SK-N-SH (cell line): ENCODE measurements around the gene TEX264. TPM values are rescaled to one million over a fixed set of nuclear protein-coding genes. Genes with fewer than 3 reads are reported as not detected.

Experiments used
- CTCF ChIA-PET: fragments of 300-600, 350-600 bp; formaldehyde crosslinking; extraction: SDS; loops from one replicate; lab custom pipeline; 2021; lab: Yijun Ruan, JAX
- POLR2A ChIA-PET: fragments of 350-600 bp; sonication (Branson Sonifier 250); formaldehyde crosslinking; extraction: SDS; loops from one replicate; lab custom pipeline; 2020; ENCODE audit warnings: antibody characterized with exemption, inconsistent platforms; lab: Yijun Ruan, JAX
- DNase-seq: peaks from one replicate; pipeline ENCODE4 v3.0.0; 2012
- H2AFZ ChIP-seq: fragments of 200-600 bp; sonication (generic); 2 replicates; pipeline ENCODE4 v1.8.1; 2016; ENCODE audit warnings: antibody characterized with exemption, mild to moderate bottlenecking, low read depth
- H3F3A ChIP-seq: fragments of 200-600 bp; sonication (generic); replicated peaks from 2 replicates; pipeline ENCODE3; 2016; ENCODE audit warnings: antibody characterized with exemption, mild to moderate bottlenecking; ENCODE audit not compliant: insufficient read depth
- H3K27ac ChIP-seq, 2 experiments: fragments of 200-500 bp in 1 of 2; fragments of 200-600 bp in 1 of 2; sonication (Bioruptor generic) in 1 of 2; sonication (generic), shearing (Covaris generic) in 1 of 2; 2 replicates each; pipeline versions ENCODE4 v1.5.1 to v1.6.1; 2014 to 2016; ENCODE audit warnings: low read depth in 2 of 2, inconsistent platforms in 1 of 2, low read length in 1 of 2, mild to moderate bottlenecking in 1 of 2, mixed read lengths in 1 of 2
- H3K27me3 ChIP-seq: fragments of 200-600 bp; sonication (generic), shearing (Covaris generic); 2 replicates; pipeline ENCODE4 v1.6.1; 2016; ENCODE audit warnings: mixed run types; ENCODE audit not compliant: insufficient read depth
- H3K36me3 ChIP-seq, 2 experiments: fragments of 200-500 bp in 1 of 2; fragments of 200-600 bp in 1 of 2; sonication (Bioruptor generic) in 1 of 2; sonication (generic) in 1 of 2; replicated peaks in 1 of 2; 2 replicates each; pipeline versions ENCODE3 to v1.5.1; 2014 to 2016; ENCODE audit warnings: low read length in 1 of 2, mild to moderate bottlenecking in 1 of 2; ENCODE audit not compliant: insufficient read depth in 2 of 2, control insufficient read depth in 1 of 2
- H3K4me1 ChIP-seq, 2 experiments: fragments of 200-500 bp in 1 of 2; fragments of 200-600 bp in 1 of 2; sonication (Bioruptor generic) in 1 of 2; sonication (generic), shearing (Covaris generic) in 1 of 2; 2 replicates each; pipeline versions ENCODE4 v1.5.1 to v1.6.1; 2014 to 2016; ENCODE audit warnings: low read depth in 1 of 2, low read length in 1 of 2, mixed run types in 1 of 2; ENCODE audit not compliant: insufficient read depth in 2 of 2, control insufficient read depth in 1 of 2
- H3K4me2 ChIP-seq: fragments of 200-600 bp; sonication (generic), shearing (Covaris generic); 2 replicates; pipeline ENCODE4 v1.6.1; 2017; ENCODE audit warnings: mixed run types
- H3K4me3 ChIP-seq, 2 experiments: fragments of 200-500 bp in 1 of 2; fragments of 200-600 bp in 1 of 2; sonication (Bioruptor generic) in 1 of 2; sonication (generic), shearing (Covaris generic) in 1 of 2; 2 replicates each; pipeline versions ENCODE4 v1.5.1 to v1.8.1; 2014 to 2016; ENCODE audit warnings: low read depth in 2 of 2, inconsistent platforms in 1 of 2, low read length in 1 of 2, mild to moderate bottlenecking in 1 of 2, mixed read lengths in 1 of 2, moderate library complexity in 1 of 2
- H3K79me2 ChIP-seq: fragments of 200-600 bp; sonication (generic); 2 replicates; pipeline ENCODE4 v1.8.1; 2017; ENCODE audit warnings: mild to moderate bottlenecking; ENCODE audit not compliant: insufficient read depth
- H3K9ac ChIP-seq: fragments of 200-600 bp; sonication (generic); 2 replicates; pipeline ENCODE4 v1.6.1; 2017; ENCODE audit warnings: mixed run types
- H3K9me2 ChIP-seq: fragments of 200-600 bp; sonication (generic); 2 replicates; pipeline ENCODE4 v1.6.1; 2017; ENCODE audit warnings: mixed run types
- H3K9me3 ChIP-seq: fragments of 200-600 bp; sonication (generic); 2 replicates; pipeline ENCODE4 v1.6.1; 2017; ENCODE audit warnings: mixed run types, mild to moderate bottlenecking, moderate library complexity
- H4K20me1 ChIP-seq: fragments of 200-600 bp; sonication (generic); 2 replicates; pipeline ENCODE4 v1.6.1; 2017; ENCODE audit warnings: mild to moderate bottlenecking, mixed run types; ENCODE audit not compliant: insufficient read depth
- CHD2 ChIP-seq: fragments of 150-350 bp; IDR thresholded peaks from 2 replicates; pipeline ENCODE4 v1.6.1; 2018; ENCODE audit warnings: low read length; ENCODE audit not compliant: partially characterized antibody
- ELF1 ChIP-seq: IDR thresholded peaks from 2 replicates; pipeline ENCODE4 v1.4.0; 2012
- EP300 ChIP-seq, 2 experiments: IDR thresholded peaks; 2 replicates each; pipeline versions ENCODE4 v1.4.0 to v1.6.1; 2012; ENCODE audit warnings: borderline replicate concordance in 1 of 2, low read depth in 1 of 2, low read length in 1 of 2
- EZH2phosphoT487 ChIP-seq: fragments of 200-600 bp; sonication (generic); IDR thresholded peaks from 2 replicates; pipeline ENCODE4 v1.6.1; 2017; ENCODE audit warnings: low read depth, mixed run types, mild to moderate bottlenecking, antibody characterized with exemption, moderate library complexity, borderline replicate concordance
- FOSL2 ChIP-seq: IDR thresholded peaks from 2 replicates; pipeline ENCODE4 v1.4.0; 2012; ENCODE audit warnings: low read depth, mild to moderate bottlenecking, moderate library complexity, borderline replicate concordance
- FOXM1 ChIP-seq: IDR thresholded peaks from 2 replicates; pipeline ENCODE4 v1.4.0; 2012; ENCODE audit warnings: low read depth, mild to moderate bottlenecking
- GABPA ChIP-seq: IDR thresholded peaks from 2 replicates; pipeline ENCODE4 v1.4.0; 2012; ENCODE audit warnings: low read depth, mild to moderate bottlenecking
- GATA2 ChIP-seq: sonication (generic); formaldehyde crosslinking; IDR thresholded peaks from 2 replicates; pipeline ENCODE4 v1.5.0; 2020; ENCODE audit warnings: mild to moderate bottlenecking, missing genetic modification reagents
- MEF2A ChIP-seq: IDR thresholded peaks from 2 replicates; pipeline ENCODE4 v1.4.0; 2012; ENCODE audit warnings: low read depth, borderline replicate concordance
- MXI1 ChIP-seq: IDR thresholded peaks from 2 replicates; pipeline ENCODE4 v1.6.1; 2012; ENCODE audit warnings: mild to moderate bottlenecking, low read depth, low read length, improper control_type of control experiment
- NFIC ChIP-seq: IDR thresholded peaks from 2 replicates; pipeline ENCODE4 v1.4.0; 2012; ENCODE audit warnings: borderline replicate concordance
- NRF1 ChIP-seq: IDR thresholded peaks from 2 replicates; pipeline ENCODE4 v1.6.1; 2012; ENCODE audit warnings: low read depth, mild to moderate bottlenecking, low read length
- RFX5 ChIP-seq: IDR thresholded peaks from 2 replicates; pipeline ENCODE4 v1.6.1; 2012; ENCODE audit warnings: mild to moderate bottlenecking, improper control_type of control experiment, low read length
- RXRA ChIP-seq: IDR thresholded peaks from 2 replicates; pipeline ENCODE4 v1.4.0; 2012; ENCODE audit warnings: low read depth, mild to moderate bottlenecking, borderline replicate concordance
- SIN3A ChIP-seq: IDR thresholded peaks from 2 replicates; pipeline ENCODE4 v1.6.1; 2012; ENCODE audit warnings: low read depth, mild to moderate bottlenecking, low read length, moderate library complexity, borderline replicate concordance
- SMC3 ChIP-seq: IDR thresholded peaks from 2 replicates; pipeline ENCODE4 v1.6.1; 2012; ENCODE audit warnings: low read depth, low read length, improper control_type of control experiment
- TAF1 ChIP-seq: IDR thresholded peaks from 2 replicates; pipeline ENCODE4 v1.6.1; 2012; ENCODE audit warnings: low read depth, mild to moderate bottlenecking, low read length, moderate library complexity, borderline replicate concordance
- TCF12 ChIP-seq: IDR thresholded peaks from 2 replicates; pipeline ENCODE4 v1.4.0; 2012
- WGBS: methylation state at CpG from one replicate; pipeline ENCODE4 v1.1.6; 2017; ENCODE audit warnings: low lambda C conversion rate; 5-methylcytosine and 5-hydroxymethylcytosine counted together
- polyA plus RNA-seq, 3 experiments: library from polyadenylated mRNA; depleted of rRNA; stranded (reverse); fragments of >200 nt; gene quantifications; 2 replicates each; pipeline ENCODE4 v1.2.3, GENCODE V29; 2012
- TF ChIP-seq, protein P1 (sequence below): fragments of 150-350 bp; IDR thresholded peaks from 2 replicates; pipeline ENCODE4 v1.6.1; 2017; ENCODE audit warnings: antibody characterized with exemption, low read length, low read depth, borderline replicate concordance
- TF ChIP-seq, protein P2 (sequence below): fragments of 150-350 bp; IDR thresholded peaks from 2 replicates; pipeline ENCODE4 v1.6.1; 2016; ENCODE audit warnings: mild to moderate bottlenecking, low read depth, low read length
- TF ChIP-seq, protein P3 (sequence below): IDR thresholded peaks from 2 replicates; pipeline ENCODE4 v1.6.1; 2012; ENCODE audit warnings: mild to moderate bottlenecking, low read depth, low read length, moderate library complexity

Gene TEX264
- polyA plus RNA-seq, 1 of the 3 experiments (the other 2 are of a cell fraction) = 82.1 TPM

DNA sequence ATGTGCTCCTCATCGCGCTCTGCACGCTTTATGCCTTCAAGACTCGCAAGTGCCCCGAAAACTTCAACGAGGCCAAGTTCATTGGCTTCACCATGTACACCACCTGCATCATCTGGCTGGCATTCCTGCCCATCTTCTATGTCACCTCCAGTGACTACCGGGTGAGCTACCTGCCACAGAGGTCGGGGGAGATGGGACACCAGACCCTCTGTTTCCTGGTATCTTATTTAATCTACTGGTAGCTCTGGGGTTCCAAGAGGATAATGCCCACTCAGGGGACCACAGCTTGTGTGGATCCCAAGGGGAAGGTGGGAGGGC, 44.9 kb downstream of the TEX264 start:
- no peaks in the 10 kb centered on the region for H3K9me2 ChIP-seq
- H3K36me3 ChIP-seq = no peaks in the 10 kb centered on the region
- H3K79me2 ChIP-seq = no peaks in the 10 kb centered on the region
- H3F3A ChIP-seq = no peaks in the 10 kb centered on the region
- no peak for DNase-seq
- no peak overlapping the region for H3K27ac ChIP-seq
- TF ChIP-seq, protein P1, sequence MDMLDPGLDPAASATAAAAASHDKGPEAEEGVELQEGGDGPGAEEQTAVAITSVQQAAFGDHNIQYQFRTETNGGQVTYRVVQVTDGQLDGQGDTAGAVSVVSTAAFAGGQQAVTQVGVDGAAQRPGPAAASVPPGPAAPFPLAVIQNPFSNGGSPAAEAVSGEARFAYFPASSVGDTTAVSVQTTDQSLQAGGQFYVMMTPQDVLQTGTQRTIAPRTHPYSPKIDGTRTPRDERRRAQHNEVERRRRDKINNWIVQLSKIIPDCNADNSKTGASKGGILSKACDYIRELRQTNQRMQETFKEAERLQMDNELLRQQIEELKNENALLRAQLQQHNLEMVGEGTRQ = no peak
- no peak for TF ChIP-seq SMC3
- TF ChIP-seq RFX5 = no peak
- TF ChIP-seq, protein P2, sequence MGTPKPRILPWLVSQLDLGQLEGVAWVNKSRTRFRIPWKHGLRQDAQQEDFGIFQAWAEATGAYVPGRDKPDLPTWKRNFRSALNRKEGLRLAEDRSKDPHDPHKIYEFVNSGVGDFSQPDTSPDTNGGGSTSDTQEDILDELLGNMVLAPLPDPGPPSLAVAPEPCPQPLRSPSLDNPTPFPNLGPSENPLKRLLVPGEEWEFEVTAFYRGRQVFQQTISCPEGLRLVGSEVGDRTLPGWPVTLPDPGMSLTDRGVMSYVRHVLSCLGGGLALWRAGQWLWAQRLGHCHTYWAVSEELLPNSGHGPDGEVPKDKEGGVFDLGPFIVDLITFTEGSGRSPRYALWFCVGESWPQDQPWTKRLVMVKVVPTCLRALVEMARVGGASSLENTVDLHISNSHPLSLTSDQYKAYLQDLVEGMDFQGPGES = no peak
- no peak for TF ChIP-seq TCF12
- TF ChIP-seq TAF1 = no peak
- TF ChIP-seq SIN3A = no peak
- TF ChIP-seq EZH2phosphoT487 = no peak
- TF ChIP-seq GABPA = no peak
- no peak for TF ChIP-seq MXI1
- TF ChIP-seq GATA2 = no peak
- TF ChIP-seq NRF1 = no peak
- no peak for TF ChIP-seq NFIC
- TF ChIP-seq FOSL2 = no peak
- no peaks in the 10 kb centered on the region for H3K27me3 ChIP-seq
- no peak overlapping the region for H3K4me3 ChIP-seq
- H3K4me1 ChIP-seq = peaks cover 0 to 2% of the 10 kb centered on the region in 2 experiments; a peak in 1 of 4 replicates
- ChIA-PET CTCF (interaction anchor here (0.9 to 6.0 kb wide), 4 partner anchors 9 to 104 kb away, joined by 3 to 138 read pairs (median 4); no protein-coding TSS in a partner anchor), POLR2A (no interaction called here)
- no peak overlapping the region for H3K4me2 ChIP-seq
- H2AFZ ChIP-seq = no peak overlapping the region
- no peaks in the 10 kb centered on the region for H4K20me1 ChIP-seq
- 72% methylated on average over 8 of the region's 8 CpGs for WGBS
- H3K9me3 ChIP-seq = no peaks in the 10 kb centered on the region
- no peak overlapping the region for H3K9ac ChIP-seq

DNA sequence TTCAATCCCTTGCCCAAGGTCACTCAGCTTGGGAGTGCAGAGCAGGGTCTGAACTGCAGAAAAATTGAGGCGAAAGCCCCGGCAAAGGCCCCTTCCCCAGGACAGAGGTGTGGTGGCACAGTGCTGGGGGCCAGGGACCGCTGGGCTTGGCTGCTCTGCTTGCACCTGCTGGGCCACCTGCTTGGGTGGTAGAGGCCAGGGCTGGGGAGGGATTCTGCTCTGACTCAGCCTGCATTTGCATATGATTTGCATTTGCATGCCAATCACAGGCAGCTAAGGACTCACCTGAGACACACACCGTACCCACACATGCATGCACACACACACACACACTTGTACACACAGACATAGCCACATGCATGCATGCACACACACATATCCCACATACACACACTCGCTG, 45.8 kb downstream of the TEX264 start:
- ChIA-PET CTCF (interaction anchor here (0.9 to 6.0 kb wide), 4 partner anchors 8 to 103 kb away, joined by 3 to 138 read pairs (median 4); no protein-coding TSS in a partner anchor), POLR2A (no interaction called here)
- 63% methylated on average over 3 of the region's 5 CpGs for WGBS
- Histone ChIP-seq H3K27ac (no peak overlapping the region), H3K9me3 (no peaks in the 10 kb centered on the region), H3F3A (no peaks in the 10 kb centered on the region), H3K9ac (no peak overlapping the region), H3K4me2 (no peak overlapping the region), H3K4me1 (peaks cover 0 to 2% of the 10 kb centered on the region in 2 experiments; a peak in 1 of 4 replicates), H3K36me3 (no peaks in the 10 kb centered on the region), H3K27me3 (no peaks in the 10 kb centered on the region), H2AFZ (no peak overlapping the region), H4K20me1 (no peaks in the 10 kb centered on the region), H3K79me2 (no peaks in the 10 kb centered on the region), H3K4me3 (no peak overlapping the region), H3K9me2 (no peaks in the 10 kb centered on the region)
- DNase-seq = no peak
- TF ChIP-seq MXI1 (no peak), CHD2 (no peak), ELF1 (no peak), FOXM1 (no peak), GATA2 (no peak), EP300 (IDR thresholded peaks at IDR 0.05; ENCODE audit: borderline replicate concordance in 1 of 2, low read depth in 1 of 2, low read length in 1 of 2) (no peak), RXRA (no peak), MEF2A (no peak), TCF12 (no peak), NFIC (no peak), TAF1 (no peak)
- TF ChIP-seq, protein P3, sequence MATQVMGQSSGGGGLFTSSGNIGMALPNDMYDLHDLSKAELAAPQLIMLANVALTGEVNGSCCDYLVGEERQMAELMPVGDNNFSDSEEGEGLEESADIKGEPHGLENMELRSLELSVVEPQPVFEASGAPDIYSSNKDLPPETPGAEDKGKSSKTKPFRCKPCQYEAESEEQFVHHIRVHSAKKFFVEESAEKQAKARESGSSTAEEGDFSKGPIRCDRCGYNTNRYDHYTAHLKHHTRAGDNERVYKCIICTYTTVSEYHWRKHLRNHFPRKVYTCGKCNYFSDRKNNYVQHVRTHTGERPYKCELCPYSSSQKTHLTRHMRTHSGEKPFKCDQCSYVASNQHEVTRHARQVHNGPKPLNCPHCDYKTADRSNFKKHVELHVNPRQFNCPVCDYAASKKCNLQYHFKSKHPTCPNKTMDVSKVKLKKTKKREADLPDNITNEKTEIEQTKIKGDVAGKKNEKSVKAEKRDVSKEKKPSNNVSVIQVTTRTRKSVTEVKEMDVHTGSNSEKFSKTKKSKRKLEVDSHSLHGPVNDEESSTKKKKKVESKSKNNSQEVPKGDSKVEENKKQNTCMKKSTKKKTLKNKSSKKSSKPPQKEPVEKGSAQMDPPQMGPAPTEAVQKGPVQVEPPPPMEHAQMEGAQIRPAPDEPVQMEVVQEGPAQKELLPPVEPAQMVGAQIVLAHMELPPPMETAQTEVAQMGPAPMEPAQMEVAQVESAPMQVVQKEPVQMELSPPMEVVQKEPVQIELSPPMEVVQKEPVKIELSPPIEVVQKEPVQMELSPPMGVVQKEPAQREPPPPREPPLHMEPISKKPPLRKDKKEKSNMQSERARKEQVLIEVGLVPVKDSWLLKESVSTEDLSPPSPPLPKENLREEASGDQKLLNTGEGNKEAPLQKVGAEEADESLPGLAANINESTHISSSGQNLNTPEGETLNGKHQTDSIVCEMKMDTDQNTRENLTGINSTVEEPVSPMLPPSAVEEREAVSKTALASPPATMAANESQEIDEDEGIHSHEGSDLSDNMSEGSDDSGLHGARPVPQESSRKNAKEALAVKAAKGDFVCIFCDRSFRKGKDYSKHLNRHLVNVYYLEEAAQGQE = no peak
- TF ChIP-seq, protein P1 = no peak
- TF ChIP-seq, protein P2 = no peak
